GM18520 (cell line): Measurements from ENCODE around the gene ITGA8.
"Not testable (repeated sequence)": the region's sequence is repeated elsewhere in the genome, so short reads cannot be mapped to it uniquely, and the experiment has no call there.

ENCODE experiments used
- ATAC-seq: cut with Tn5 transposase; IDR thresholded peaks from one replicate; pipeline ENCODE4 v1.9.1; 2021; ENCODE audit not compliant: unreplicated experiment

ITGA8 gene

GRCh38 chr10:15719899-15720634 lies at the start of gene ITGA8:
ITGA8 (minus strand) TSS chr10:15719922; CDS start chr10:15719771, 151 bp downstream.
- no peak for ATAC-seq

- ATAC-seq, result no peak
Measured at GRCh38 chr10:15764892-15765454, 45.3 kb upstream of the ITGA8 start.

GRCh38 chr10:15763006-15763405 lies 43.3 kb upstream of the ITGA8 start:
- no peak for ATAC-seq

GRCh38 chr10:15762239-15762638 lies 42.5 kb upstream of the ITGA8 start:
- ATAC-seq, result not testable (repeated sequence)

GRCh38 chr10:15761224-15761623 lies 41.5 kb upstream of the ITGA8 start:
- ATAC-seq, result not testable (repeated sequence)

- no peak for ATAC-seq
Measured at GRCh38 chr10:15760681-15761080, 41.0 kb upstream of the ITGA8 start.

- ATAC-seq, result no peak
Measured at GRCh38 chr10:15759265-15759664, 39.5 kb upstream of the ITGA8 start.

- no peak for ATAC-seq
Measured at GRCh38 chr10:15758618-15759017, 38.9 kb upstream of the ITGA8 start.

- no peak for ATAC-seq
Measured at GRCh38 chr10:15754937-15755336, 35.2 kb upstream of the ITGA8 start.

GRCh38 chr10:15751046-15751445 lies 31.3 kb upstream of the ITGA8 start:
- no peak for ATAC-seq

- ATAC-seq, result no peak
Measured at GRCh38 chr10:15748126-15748525, 28.4 kb upstream of the ITGA8 start.

GRCh38 chr10:15747632-15748031 lies 27.9 kb upstream of the ITGA8 start:
- ATAC-seq, result no peak

- ATAC-seq, result no peak
Measured at GRCh38 chr10:15745751-15746150, 26.0 kb upstream of the ITGA8 start.

- ATAC-seq, result no peak
Measured at GRCh38 chr10:15744217-15744865, 24.6 kb upstream of the ITGA8 start.

- ATAC-seq, result no peak
Measured at GRCh38 chr10:15743443-15743842, 23.7 kb upstream of the ITGA8 start.

- ATAC-seq, result no peak
Measured at GRCh38 chr10:15742836-15743235, 23.1 kb upstream of the ITGA8 start.

- ATAC-seq, result no peak
Measured at GRCh38 chr10:15742102-15742501, 22.4 kb upstream of the ITGA8 start.

GRCh38 chr10:15741581-15741980 lies 21.9 kb upstream of the ITGA8 start:
- ATAC-seq, result no peak

- ATAC-seq, result no peak
Measured at GRCh38 chr10:15740261-15740660, 20.5 kb upstream of the ITGA8 start.

- no peak for ATAC-seq
Measured at GRCh38 chr10:15739254-15739970, 19.7 kb upstream of the ITGA8 start.

GRCh38 chr10:15738270-15738925 lies 18.7 kb upstream of the ITGA8 start:
- ATAC-seq, result no peak
